Endometrial microvascular endothelial cells (primary cell): ENCODE data around the gene OR2A5. TPM values are rescaled to one million over a fixed set of nuclear protein-coding genes. Genes with fewer than 3 reads are reported as not detected.

ENCODE experiments used
- in situ Hi-C: cut with HindIII; loops from 2 replicates; pipeline ENCODE4 v1.10.0; 2017; ENCODE audit warnings: low sequenced_read_pairs, low pct_unique_long_range_greater_than_20kb; ENCODE audit errors: inconsistent ontology term
- total RNA-seq: library from RNA; depleted of rRNA; stranded (reverse); fragments of >200 nt; gene quantifications from one replicate; pipeline ENCODE4 v1.2.3, GENCODE V29; 2015; ENCODE audit errors: inconsistent ontology term

Gene OR2A5
- total RNA-seq, 1 donor from 2014 or later, result not detected

- in situ Hi-C loops, result no loop called here
Observed at GRCh38 chr7:144100607-144101006, 51.9 kb downstream of the OR2A5 start.

- in situ Hi-C loops, result no loop called here
Observed at GRCh38 chr7:144102041-144102440, 53.3 kb downstream of the OR2A5 start.

- in situ Hi-C loops, result no loop called here
Observed at GRCh38 chr7:144105211-144105610, 56.5 kb downstream of the OR2A5 start.

Other genes with a start within 250 kb of the OR2A5 start
- 54.2 TPM for gene TCAF1, start 146.8 kb upstream of the OR2A5 start, total RNA-seq
- not detected for gene OR2F2, start 113.7 kb upstream of the OR2A5 start, total RNA-seq
- gene OR2F1, start 94.1 kb upstream of the OR2A5 start, total RNA-seq, result not detected
- gene OR6B1, start 48.6 kb upstream of the OR2A5 start, total RNA-seq, result not detected
- not detected for gene OR2A25, start 20.9 kb downstream of the OR2A5 start, total RNA-seq
- not detected for gene OR2A12, start 37.3 kb downstream of the OR2A5 start, total RNA-seq
- not detected for gene OR2A2, start 60.6 kb downstream of the OR2A5 start, total RNA-seq
- not detected for gene OR2A14, start 74.2 kb downstream of the OR2A5 start, total RNA-seq
- 0.19 TPM for gene CTAGE4, start 134.5 kb downstream of the OR2A5 start, total RNA-seq
- not detected for gene ARHGEF35, start 146.9 kb downstream of the OR2A5 start, total RNA-seq
- gene OR2A42, start 190.7 kb downstream of the OR2A5 start, total RNA-seq, result not detected
- 0.09 TPM for gene OR2A7, start 215.8 kb downstream of the OR2A5 start, total RNA-seq
- 0.19 TPM for gene CTAGE8, start 220.3 kb downstream of the OR2A5 start, total RNA-seq